ENCODE data around the gene OR10T2. TPM values are rescaled to one million over a fixed set of nuclear protein-coding genes. Genes with fewer than 3 reads are reported as not detected.

OR10T2 gene, protein sequence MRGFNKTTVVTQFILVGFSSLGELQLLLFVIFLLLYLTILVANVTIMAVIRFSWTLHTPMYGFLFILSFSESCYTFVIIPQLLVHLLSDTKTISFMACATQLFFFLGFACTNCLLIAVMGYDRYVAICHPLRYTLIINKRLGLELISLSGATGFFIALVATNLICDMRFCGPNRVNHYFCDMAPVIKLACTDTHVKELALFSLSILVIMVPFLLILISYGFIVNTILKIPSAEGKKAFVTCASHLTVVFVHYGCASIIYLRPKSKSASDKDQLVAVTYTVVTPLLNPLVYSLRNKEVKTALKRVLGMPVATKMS
- total RNA-seq (2022; extraction: Qiagen RNA extraction), result not detected in 5 replicates

DNA sequence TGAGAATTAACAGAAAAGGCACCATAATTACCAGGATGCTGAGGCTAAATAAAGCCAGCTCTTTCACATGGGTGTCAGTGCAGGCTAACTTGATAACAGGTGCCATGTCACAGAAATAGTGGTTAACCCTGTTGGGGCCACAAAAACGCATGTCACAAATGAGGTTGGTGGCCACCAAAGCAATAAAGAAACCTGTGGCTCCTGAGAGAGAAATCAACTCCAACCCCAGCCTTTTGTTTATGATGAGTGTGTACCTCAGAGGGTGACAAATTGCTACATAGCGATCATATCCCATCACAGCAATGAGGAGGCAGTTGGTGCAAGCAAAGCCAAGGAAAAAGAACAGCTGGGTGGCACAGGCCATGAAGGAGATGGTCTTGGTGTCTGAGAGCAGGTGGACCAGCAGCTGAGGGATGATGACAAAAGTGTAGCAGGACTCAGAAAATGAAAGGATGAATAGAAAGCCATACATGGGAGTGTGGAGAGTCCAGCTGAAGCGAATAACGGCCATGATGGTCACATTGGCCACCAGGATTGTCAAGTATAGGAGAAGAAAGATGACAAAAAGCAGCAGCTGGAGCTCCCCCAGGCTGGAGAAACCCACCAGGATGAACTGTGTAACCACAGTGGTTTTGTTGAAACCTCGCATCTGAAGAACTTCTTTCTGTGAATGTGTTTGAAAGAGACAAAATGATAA is at the start of gene OR10T2:
Gene OR10T2 (minus strand): TSS at position 649 of the 697 bp plus-strand sequence. CDS start 0 bp downstream, at position 649.

DNA sequence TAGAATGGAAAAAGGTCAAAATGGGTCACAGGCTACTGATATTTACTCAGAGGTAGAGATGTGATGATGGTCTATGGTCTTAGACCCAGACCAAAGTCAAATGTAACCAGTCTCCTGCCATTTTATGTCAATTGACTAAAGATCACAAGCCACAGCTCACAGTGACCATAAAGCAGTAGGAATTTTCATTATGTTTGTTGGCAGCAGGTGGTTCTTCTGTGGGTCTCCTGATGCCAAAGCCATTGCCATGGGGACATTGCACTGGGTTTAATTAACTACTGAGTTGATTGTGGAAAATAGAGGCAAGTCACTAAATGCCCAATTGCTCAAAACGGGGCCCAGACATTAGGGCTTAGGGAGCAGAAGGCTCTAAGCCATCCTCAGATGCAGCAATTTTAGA is 26.9 kb upstream of the OR10T2 start, which contains the start of gene OR10K2:
Gene OR10K2 (minus strand): TSS at position 101 of the 400 bp plus-strand sequence. CDS start 5,371 bp downstream, outside the sequence.

DNA sequence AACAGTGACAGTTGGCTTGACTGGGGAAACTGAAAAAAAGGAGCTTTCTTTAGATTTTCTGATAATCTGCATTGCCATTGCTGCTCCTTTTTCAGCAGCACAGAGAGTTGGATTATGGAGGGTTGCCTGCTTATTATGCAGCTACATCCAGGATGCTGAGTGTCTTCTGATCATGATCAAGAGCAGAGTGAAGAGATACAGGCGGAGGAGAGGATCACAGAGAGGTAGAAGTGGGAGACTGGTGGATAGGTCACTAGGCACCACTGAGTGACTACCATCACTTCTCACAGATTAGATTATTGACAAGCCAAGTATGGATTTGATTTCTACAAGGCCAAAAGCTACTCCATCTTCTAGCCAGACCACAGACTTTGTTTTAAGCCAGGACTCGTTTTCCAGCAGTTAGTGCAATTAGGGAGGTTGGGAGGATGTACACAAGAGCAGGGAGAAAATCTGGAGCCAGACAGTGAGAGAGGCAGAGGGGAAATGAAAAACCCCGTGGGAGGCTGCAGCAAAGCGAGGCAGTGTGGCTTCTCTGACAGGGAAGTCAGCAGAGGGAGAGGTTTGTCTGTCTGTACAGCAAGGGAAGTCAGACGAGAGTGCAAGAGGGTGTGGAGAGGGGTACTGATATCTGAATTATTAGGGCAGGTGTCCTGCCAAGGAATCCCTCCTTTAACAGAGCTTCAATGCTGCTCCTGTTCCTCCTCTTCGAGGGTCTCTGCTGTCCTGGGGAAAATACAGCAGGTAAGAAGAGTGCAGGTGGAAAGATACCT is 45.8 kb downstream of the OR10T2 start, which contains the start of gene CD1E:
Gene CD1E (plus strand): TSS at position 592 of the 773 bp plus-strand sequence. CDS start 95 bp downstream, at position 687.

Other genes with a start within 250 kb of the OR10T2 start
- gene CD1D, start 218.6 kb downstream of the OR10T2 start, total RNA-seq (2022; extraction: Qiagen RNA extraction), result 0.05 to 0.08 TPM (median 0.07 TPM) in 4 of 5 replicates, not detected in the other
- not detected in 5 replicates for gene CD1A, start 145.0 kb downstream of the OR10T2 start, total RNA-seq (2022; extraction: Qiagen RNA extraction)
- not detected in 5 replicates for gene CD1C, start 109.5 kb downstream of the OR10T2 start, total RNA-seq (2022; extraction: Qiagen RNA extraction)
- not detected in 5 replicates for gene CD1B, start 67.9 kb downstream of the OR10T2 start, total RNA-seq (2022; extraction: Qiagen RNA extraction)
- gene CD1E, start 45.6 kb downstream of the OR10T2 start, total RNA-seq (2022; extraction: Qiagen RNA extraction), result not detected in 5 replicates
- not detected in 5 replicates for gene OR10K2, start 26.8 kb upstream of the OR10T2 start, total RNA-seq (2022; extraction: Qiagen RNA extraction)
- not detected in 5 replicates for gene OR10K1, start 62.4 kb upstream of the OR10T2 start, total RNA-seq (2022; extraction: Qiagen RNA extraction)
- not detected in 5 replicates for gene OR10R2, start 72.8 kb upstream of the OR10T2 start, total RNA-seq (2022; extraction: Qiagen RNA extraction)
- gene OR6Y1, start 154.9 kb upstream of the OR10T2 start, total RNA-seq (2022; extraction: Qiagen RNA extraction), result not detected in 5 replicates
- gene OR6P1, start 171.1 kb upstream of the OR10T2 start, total RNA-seq (2022; extraction: Qiagen RNA extraction), result not detected in 5 replicates
- gene OR10X1, start 180.4 kb upstream of the OR10T2 start, total RNA-seq (2022; extraction: Qiagen RNA extraction), result not detected in 5 replicates
- not detected in 5 replicates for gene OR10Z1, start 205.8 kb upstream of the OR10T2 start, total RNA-seq (2022; extraction: Qiagen RNA extraction)